ENCODE measurements around the gene CASP2. TPM values are rescaled to one million over a fixed set of nuclear protein-coding genes. Genes with fewer than 3 reads are reported as not detected.

CASP2 gene
- total and polyA plus RNA-seq, 2 of the 8 experiments (the other 6 are each of a cell fraction or from before 2014, with no cell fraction given): 23.7 to 35.3 TPM

GRCh38 chr7:143239813-143240212, 48.3 kb upstream of the CASP2 start:
- no peaks in the 10 kb centered on the region for H3K4me1 ChIP-seq (replicated peaks in 1 of 4; ENCODE audit: control insufficient read depth in 3 of 4, insufficient read depth in 4 of 4, low read length in 3 of 4)
- no peak overlapping the region for H3K23ac ChIP-seq (ENCODE audit: insufficient read length)
- no peak overlapping the region for H4K8ac ChIP-seq (ENCODE audit: extremely low read depth, insufficient read depth, low read length)
- CTCF ChIA-PET (ENCODE audit: partially characterized antibody): interaction anchor here (0.6 to 6.5 kb wide), 40 partner anchors 8 to 764 kb away, joined by 3 to 91 read pairs (median 6); partner anchors contain the start of genes CLCN1, EPHA1, GSTK1 and TAS2R40
- POLR2A ChIA-PET (ENCODE audit: partially characterized antibody): interaction anchor here (1.4 kb wide), 1 partner anchor 71 kb away, joined by 3 read pairs; no protein-coding TSS in a partner anchor
- no peaks in the 10 kb centered on the region; a peak in 1 of 7 replicates for H3K27me3 ChIP-seq (replicated peaks in 1 of 4; ENCODE audit: control insufficient read depth in 3 of 4, extremely low read depth in 1 of 4, insufficient read depth in 3 of 4, low read length in 3 of 4)
- H3K9me3 ChIP-seq (ENCODE audit: insufficient read depth in 2 of 2, low read depth in 1 of 2, low read length in 1 of 2): peaks cover 2 to 3% of the 10 kb centered on the region in 2 experiments; a peak in 2 of 4 replicates
- no peaks in the 10 kb centered on the region for H3K79me2 ChIP-seq (ENCODE audit: control insufficient read depth in 1 of 2, insufficient read depth in 2 of 2, low read length in 2 of 2)
- no peak overlapping the region for H2BK120ac ChIP-seq (replicated peaks; ENCODE audit: low read depth, low read length)
- no peak overlapping the region for H4K91ac ChIP-seq (replicated peaks; ENCODE audit: insufficient read length, low read length)
- H3K79me1 ChIP-seq (ENCODE audit: low read depth, low read length): no peaks in the 10 kb centered on the region
- no peak overlapping the region for H2BK12ac ChIP-seq (ENCODE audit: low read depth, low read length)
- no peak overlapping the region for H3K27ac ChIP-seq (ENCODE audit: low read depth, low read length)
- no peak overlapping the region for H3K4ac ChIP-seq (replicated peaks; ENCODE audit: insufficient read length, low read depth, low read length)
- H2AK5ac ChIP-seq (ENCODE audit: low read depth, low read length): no peak overlapping the region
- H3K18ac ChIP-seq (ENCODE audit: extremely low read depth, low read length): no peak overlapping the region
- H3K4me2 ChIP-seq (ENCODE audit: insufficient read depth in 1 of 2, low read depth in 2 of 2, low read length in 2 of 2): no peak overlapping the region
- no peak overlapping the region for H2AFZ ChIP-seq (ENCODE audit: low read length)
- no peak for FAIRE-seq
- no peak overlapping the region for H3K4me3 ChIP-seq (ENCODE audit: extremely low read depth in 1 of 4, insufficient read depth in 2 of 4, low read depth in 3 of 4, low read length in 4 of 4)
- TF ChIP-seq EGR1 (IDR thresholded peaks at IDR 0.05; ENCODE audit: borderline replicate concordance, low read depth, low read length) (no peak), HDAC2 (IDR thresholded peaks at IDR 0.05; ENCODE audit: borderline replicate concordance in 1 of 2, low read depth in 2 of 2, low read length in 2 of 2) (no peak), SAP30 (IDR thresholded peaks at IDR 0.05; ENCODE audit: insufficient read depth, insufficient replicate concordance, low read length) (no peak), NRF1 (IDR thresholded peaks at IDR 0.05; ENCODE audit: low read depth, low read length) (no peak)
- H4K20me1 ChIP-seq (replicated peaks in 1 of 2; ENCODE audit: control insufficient read depth in 1 of 2, insufficient read depth in 2 of 2, low read length in 2 of 2): no peaks in the 10 kb centered on the region
- H3K9ac ChIP-seq (replicated peaks in 1 of 4; ENCODE audit: extremely low read depth in 1 of 4, low read depth in 3 of 4, low read length in 3 of 4): no peak overlapping the region
- H3K23me2 ChIP-seq (ENCODE audit: low read depth, low read length): no peaks in the 10 kb centered on the region
- no peaks in the 10 kb centered on the region for H3K36me3 ChIP-seq (ENCODE audit: control insufficient read depth in 2 of 4, insufficient read depth in 4 of 4, low read length in 3 of 4)
- no peak overlapping the region for H2BK15ac ChIP-seq (ENCODE audit: low read length)
- H4K5ac ChIP-seq (ENCODE audit: insufficient read length, low read depth, low read length): no peak overlapping the region
- no peak overlapping the region for H3K14ac ChIP-seq (ENCODE audit: insufficient read length)
- no peak overlapping the region for H2BK20ac ChIP-seq (ENCODE audit: low read length)
- H3K56ac ChIP-seq (replicated peaks; ENCODE audit: insufficient read length, low read depth, low read length): no peak overlapping the region
- no peak overlapping the region for H2BK5ac ChIP-seq (ENCODE audit: low read depth, low read length)
- no peak for DNase-seq (ENCODE audit: low read depth in 1 of 2, low spot score in 2 of 2)

Data from H1 (cell line).